Upper lobe of left lung (tissue), 6 donors: ENCODE results near the gene DNAJC13. TPM values are rescaled to one million over a fixed set of nuclear protein-coding genes. Genes with fewer than 3 reads are reported as not detected.
A peak's percentile ranks its signal among the peaks of the same experiment; 100 is the strongest.

Experiments used
- ATAC-seq, 2 donors: fragments of 200-7000 bp; cut with Tn5 transposase; one replicate each; pipeline ENCODE4 v1.9.1; 2022; ENCODE audit warnings: mild to moderate bottlenecking in 2 of 2, moderate library complexity in 2 of 2; ENCODE audit not compliant: low FRiP score in 2 of 2
- DNase-seq, 2 donors: peaks; one replicate each; pipeline ENCODE4 v3.0.0-alpha.2; 2019 to 2020
- H3K27ac ChIP-seq, 4 donors: fragments of 200-600 bp; sonication (generic); one replicate each; pipeline ENCODE4 v1.5.1; 2016 to 2019
- H3K27me3 ChIP-seq, 4 donors: fragments of 200-600 bp; sonication (generic); one replicate each; pipeline ENCODE4 v1.5.1; 2017 to 2019
- H3K36me3 ChIP-seq, 4 donors: fragments of 200-600 bp; sonication (generic); one replicate each; pipeline ENCODE4 v1.5.1; 2016 to 2019
- H3K4me1 ChIP-seq, 4 donors: fragments of 200-600 bp; sonication (generic); one replicate each; pipeline ENCODE4 v1.5.1; 2018 to 2019
- H3K4me3 ChIP-seq, 4 donors: fragments of 200-600 bp; sonication (generic); one replicate each; pipeline ENCODE4 v1.5.1; 2017 to 2019; ENCODE audit warnings: mild to moderate bottlenecking in 2 of 4, moderate library complexity in 1 of 4
- H3K9me3 ChIP-seq, 4 donors: fragments of 200-600 bp; sonication (generic); one replicate each; pipeline ENCODE4 v1.5.1; 2018 to 2019
- CTCF ChIP-seq, 6 experiments: fragments of 450-650 bp in 4 of 6; fragments of 200-600 bp in 2 of 6; sonication (generic) in 2 of 6; IDR thresholded peaks; one replicate each; pipeline ENCODE4 v1.5.1; 2016 to 2019; ENCODE audit warnings: antibody characterized with exemption in 6 of 6
- EP300 ChIP-seq, 4 donors: sonication (generic); formaldehyde crosslinking; IDR thresholded peaks; one replicate each; pipeline ENCODE4 v1.5.1; 2017; ENCODE audit warnings: antibody characterized with exemption in 4 of 4, control low read depth in 2 of 4
- POLR2A ChIP-seq, 4 donors: fragments of 450-650 bp; IDR thresholded peaks; one replicate each; pipeline ENCODE4 v1.5.1; 2016 to 2017; ENCODE audit warnings: antibody characterized with exemption in 4 of 4, mild to moderate bottlenecking in 2 of 4
- POLR2AphosphoS5 ChIP-seq, 2 donors: sonication (generic); formaldehyde crosslinking; IDR thresholded peaks; one replicate each; pipeline ENCODE4 v1.5.1; 2017; ENCODE audit warnings: antibody characterized with exemption in 2 of 2
- WGBS, 2 donors: methylation state at CpG; one replicate each; pipeline ENCODE4 v1.1.5; 2017 to 2018; 5-methylcytosine and 5-hydroxymethylcytosine counted together
- total RNA-seq, 6 donors: library from RNA; depleted of rRNA in 4 of 6; stranded (reverse); fragments of >200 nt in 4 of 6; gene quantifications; one replicate each; pipeline versions ENCODE4 v1.1.0 to v1.2.1, GENCODE V29; 2016 to 2021
- donor health status: DM: no; HTN: no; CAD: no; lungs with moderate emphysema.
- donor health status: DM: no; HTN: yes; CAD: no; lungs with severe emphysema.

Gene DNAJC13
- total RNA-seq, 6 donors from 2014 or later: 29.1 to 54.9 (median 35.1) TPM

DNA sequence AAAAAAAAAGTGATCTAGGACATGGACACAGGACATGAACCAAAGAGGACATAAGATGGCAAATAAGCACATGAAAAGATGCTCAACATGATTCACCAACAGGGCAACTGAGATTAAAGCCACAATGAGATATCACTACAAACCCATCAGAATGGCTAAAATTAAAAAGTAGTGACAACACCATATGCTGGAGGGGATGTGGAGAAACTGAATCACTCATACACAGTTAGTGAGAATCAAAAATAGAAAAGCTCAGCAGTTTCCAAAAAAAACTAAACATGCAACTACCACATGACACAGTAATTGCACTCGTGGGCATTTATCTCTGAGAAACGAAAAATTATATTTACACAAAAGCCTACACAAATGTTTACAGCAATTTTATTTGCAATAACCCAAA lies 151.9 kb downstream of the DNAJC13 start:
- H3K4me1 ChIP-seq: no peaks in the 10 kb centered on the region
- DNase-seq (no peak), ATAC-seq (peak in 1 of 2 donors; percentile 62)
- H3K27me3 ChIP-seq: no peaks in the 10 kb centered on the region
- TF ChIP-seq POLR2AphosphoS5 (IDR thresholded peaks at IDR 0.05) (no peak), EP300 (IDR thresholded peaks at IDR 0.05) (no peak), POLR2A (IDR thresholded peaks at IDR 0.05) (no peak), CTCF (IDR thresholded peaks at IDR 0.05) (no peak)
- 51 to 54% methylated on average over 2 of the region's 2 CpGs for WGBS, 2 donors
- H3K27ac ChIP-seq: no peak overlapping the region
- no peaks in the 10 kb centered on the region for H3K36me3 ChIP-seq
- H3K4me3 ChIP-seq: no peak overlapping the region
- H3K9me3 ChIP-seq: no peaks in the 10 kb centered on the region

- Histone ChIP-seq H3K4me1 (no peaks in the 10 kb centered on the region), H3K36me3 (no peaks in the 10 kb centered on the region), H3K4me3 (no peak overlapping the region), H3K27ac (no peak overlapping the region), H3K9me3 (no peaks in the 10 kb centered on the region), H3K27me3 (no peaks in the 10 kb centered on the region)
- WGBS, 2 donors: 65 to 74% methylated on average over 1 of the region's 1 CpG
- no peak for TF ChIP-seq POLR2AphosphoS5 (IDR thresholded peaks at IDR 0.05)
- TF ChIP-seq EP300 (IDR thresholded peaks at IDR 0.05): no peak
- no peak for TF ChIP-seq CTCF (IDR thresholded peaks at IDR 0.05)
- no peak for TF ChIP-seq POLR2A (IDR thresholded peaks at IDR 0.05)
- ATAC-seq (peak in 1 of 2 donors; percentile 24), DNase-seq (no peak)
Measured at GRCh38 chr3:132569580-132569979, 152.3 kb downstream of the DNAJC13 start.

GRCh38 chr3:132570016-132570415 lies 152.7 kb downstream of the DNAJC13 start:
- WGBS, 2 donors: 83 to 92% methylated on average over 2 of the region's 2 CpGs
- Histone ChIP-seq H3K36me3 (peaks cover 0 to 2% (median 0%) of the 10 kb centered on the region in 4 donors), H3K27ac (no peak overlapping the region), H3K4me3 (no peak overlapping the region), H3K27me3 (no peaks in the 10 kb centered on the region), H3K9me3 (no peaks in the 10 kb centered on the region), H3K4me1 (no peaks in the 10 kb centered on the region)
- DNase-seq (no peak), ATAC-seq (no peak)
- TF ChIP-seq EP300 (IDR thresholded peaks at IDR 0.05) (no peak), CTCF (IDR thresholded peaks at IDR 0.05) (no peak), POLR2AphosphoS5 (IDR thresholded peaks at IDR 0.05) (no peak), POLR2A (IDR thresholded peaks at IDR 0.05) (no peak)

DNA sequence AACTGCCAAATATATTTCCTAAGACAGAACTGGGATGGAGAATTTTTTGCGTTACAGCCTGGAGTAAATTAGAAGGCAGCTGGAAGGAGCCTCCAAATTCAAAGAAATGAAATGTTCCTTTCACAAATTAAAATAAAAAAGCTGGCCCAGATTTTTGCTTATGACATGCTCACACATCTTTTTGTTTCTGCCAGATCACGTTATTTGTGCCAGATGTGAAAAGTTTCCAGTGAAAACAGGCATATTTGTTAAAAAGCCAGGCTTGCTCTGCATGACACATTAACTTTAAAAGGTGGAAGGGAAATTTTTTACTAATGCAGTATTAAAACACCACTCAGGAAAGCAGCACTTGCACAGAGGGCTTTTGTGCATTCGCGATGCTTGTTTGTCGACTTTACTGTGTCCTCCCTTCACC lies 156.5 kb downstream of the DNAJC13 start:
- peaks cover 0 to 4% (median 0%) of the 10 kb centered on the region in 4 donors for H3K4me1 ChIP-seq
- H3K4me3 ChIP-seq: no peak overlapping the region
- DNase-seq (no peak), ATAC-seq (peak in 1 of 2 donors; percentile 48)
- no peak overlapping the region for H3K27ac ChIP-seq
- H3K27me3 ChIP-seq: no peaks in the 10 kb centered on the region
- peaks cover 0 to 18% (median 2%) of the 10 kb centered on the region in 4 donors for H3K36me3 ChIP-seq
- WGBS, 2 donors: 73 to 81% methylated on average over 5 of the region's 5 CpGs
- no peaks in the 10 kb centered on the region for H3K9me3 ChIP-seq
- TF ChIP-seq POLR2AphosphoS5 (IDR thresholded peaks at IDR 0.05) (no peak), CTCF (IDR thresholded peaks at IDR 0.05) (no peak), EP300 (IDR thresholded peaks at IDR 0.05) (no peak), POLR2A (IDR thresholded peaks at IDR 0.05) (no peak)

DNA sequence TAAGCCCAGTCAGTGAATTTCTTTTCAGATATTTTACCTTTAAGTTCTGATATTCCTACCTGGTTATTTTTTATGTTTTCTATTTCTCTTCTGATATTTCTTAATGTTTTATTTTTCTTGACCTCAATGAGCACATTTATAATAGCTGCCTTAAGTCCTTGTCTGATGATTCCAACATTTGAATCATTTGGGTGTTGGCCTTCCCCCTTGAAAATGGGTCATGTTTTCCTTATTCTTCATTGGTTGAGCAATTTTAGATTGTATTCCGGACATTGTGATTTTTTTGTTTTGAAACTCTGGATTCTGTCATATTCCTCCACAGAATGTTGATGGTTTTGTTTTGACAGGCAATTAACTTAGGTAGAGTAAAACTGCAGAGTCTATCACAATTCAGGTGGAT lies 170.1 kb downstream of the DNAJC13 start:
- Histone ChIP-seq H3K4me1 (no peaks in the 10 kb centered on the region), H3K4me3 (no peak overlapping the region), H3K9me3 (no peaks in the 10 kb centered on the region), H3K27me3 (no peaks in the 10 kb centered on the region), H3K36me3 (peaks cover 0 to 3% (median 0%) of the 10 kb centered on the region in 4 donors), H3K27ac (no peak overlapping the region)
- TF ChIP-seq POLR2A (IDR thresholded peaks at IDR 0.05) (no peak), EP300 (IDR thresholded peaks at IDR 0.05) (no peak)
- ATAC-seq (no peak), DNase-seq (no peak)
- 92 to 94% methylated on average over 1 of the region's 1 CpG for WGBS, 2 donors

Other genes with a start within 250 kb of the DNAJC13 start
- 10 to 100 TPM in 5 of 6 donors, 1 to 10 TPM in 1; 8.8 to 21.6 (median 15.4) TPM for gene ACP3, start 100.1 kb upstream of the DNAJC13 start, total RNA-seq
- 1 to 10 TPM in 5 of 6 donors, not detected in 1; 3.7 to 8.5 (median 7.2) TPM for gene ACKR4, start 179.8 kb downstream of the DNAJC13 start, total RNA-seq
- 10 to 100 TPM; 15.8 to 50.3 (median 19.5) TPM for gene ACAD11, start 242.3 kb downstream of the DNAJC13 start, total RNA-seq
- 10 to 100 TPM; 29.4 to 69.1 (median 41.1) TPM for gene UBA5, start 242.8 kb downstream of the DNAJC13 start, total RNA-seq